HCT116 (cell line): ENCODE results near the gene TOLLIP. TPM values are rescaled to one million over a fixed set of nuclear protein-coding genes. Genes with fewer than 3 reads are reported as not detected.

Experiments used
- ATAC-seq: fragments of 200-7000 bp; cut with Tn5 transposase; 2 replicates; pipeline ENCODE4 v1.9.1; 2020; ENCODE audit warnings: mild to moderate bottlenecking, moderate library complexity
- BruUV-seq: library from RNA; stranded (reverse); fragments of 400-500 nt; replicated peaks from 2 replicates; lab custom pipeline; 2021; lab: Mats Ljungman, UMichigan
- CTCF ChIA-PET: fragments of 300-600 bp; sonication (Branson Sonifier 250); formaldehyde crosslinking; loops from one replicate; lab custom pipeline; 2021; ENCODE audit warnings: antibody characterized with exemption; lab: Charles Lee
- POLR2A ChIA-PET: fragments of 300-600, 350-600 bp; sonication (Branson Sonifier 250); formaldehyde crosslinking; loops from one replicate; lab custom pipeline; 2021; ENCODE audit warnings: antibody characterized with exemption; lab: Charles Lee
- RAD21 ChIA-PET, 2 experiments: fragments of 300-600 bp; sonication (Branson Sonifier 250); formaldehyde crosslinking; loops; one replicate each; lab custom pipeline; 2023; ENCODE audit warnings: low total read pairs in 2 of 2; ENCODE audit not compliant: uncharacterized antibody in 2 of 2, unreplicated experiment in 2 of 2, low non-redundant PET in 1 of 2; lab: Charles Lee
- DNase-seq: peaks from one replicate; pipeline ENCODE4 v3.0.0-alpha.2; 2010; ENCODE audit warnings: low read depth, low spot score
- H2AFZ ChIP-seq: fragments of 200-600 bp; shearing (Covaris generic), sonication (generic); 2 replicates; pipeline ENCODE4 v1.6.1; 2017; ENCODE audit warnings: low read depth, mixed run types, mixed read lengths, antibody characterized with exemption, low read length; ENCODE audit not compliant: poor library complexity, severe bottlenecking
- H3K27ac ChIP-seq: 2 replicates; pipeline ENCODE4 v1.5.1; 2012; ENCODE audit warnings: low read depth, low read length
- H3K27me3 ChIP-seq: fragments of 200-600 bp; sonication (generic); 2 replicates; pipeline ENCODE4 v1.6.1; 2016; ENCODE audit warnings: mixed run types, low read length, mixed read lengths; ENCODE audit not compliant: insufficient read depth
- H3K36me3 ChIP-seq, 2 experiments: fragments of 200-500 bp in 1 of 2; fragments of 200-600 bp in 1 of 2; sonication (Bioruptor generic) in 1 of 2; sonication (generic) in 1 of 2; 2 replicates each; pipeline versions ENCODE4 v1.5.1 to v1.6.1; 2014 to 2016; ENCODE audit warnings: low read length in 2 of 2, inconsistent platforms in 1 of 2, mixed read lengths in 1 of 2, mixed run types in 1 of 2; ENCODE audit not compliant: insufficient read depth in 2 of 2, control insufficient read depth in 1 of 2
- H3K4me1 ChIP-seq, 2 experiments: fragments of 200-600 bp in 1 of 2; sonication (generic) in 1 of 2; 2 replicates each; pipeline versions ENCODE4 v1.5.1 to v1.6.1; 2012 to 2017; ENCODE audit warnings: low read length in 2 of 2, inconsistent platforms in 1 of 2, mild to moderate bottlenecking in 1 of 2, mixed read lengths in 1 of 2, mixed run types in 1 of 2, moderate library complexity in 1 of 2; ENCODE audit not compliant: insufficient read depth in 2 of 2, control insufficient read depth in 1 of 2
- H3K4me2 ChIP-seq: fragments of 200-600 bp; sonication (generic); 2 replicates; pipeline ENCODE4 v1.6.1; 2017; ENCODE audit warnings: mixed run types, low read length, mixed read lengths
- H3K4me3 ChIP-seq, 2 experiments: fragments of 200-600 bp in 1 of 2; sonication (generic) in 1 of 2; replicated peaks in 1 of 2; 2 replicates each; pipeline ENCODE4 v1.5.1; 2011 to 2016; ENCODE audit warnings: low read length in 2 of 2, control low read depth in 1 of 2, low read depth in 1 of 2, mild to moderate bottlenecking in 1 of 2, mixed read lengths in 1 of 2, mixed run types in 1 of 2
- H3K79me2 ChIP-seq: fragments of 200-600 bp; sonication (generic); 2 replicates; pipeline ENCODE4 v1.6.1; 2017; ENCODE audit warnings: mild to moderate bottlenecking, mixed run types, low read length, moderate library complexity, mixed read lengths; ENCODE audit not compliant: insufficient read depth
- H3K9ac ChIP-seq: fragments of 200-600 bp; sonication (generic); 2 replicates; pipeline ENCODE4 v1.6.1; 2016; ENCODE audit warnings: low read length, mixed read lengths
- H3K9me2 ChIP-seq: fragments of 200-600 bp; sonication (generic), shearing (Covaris generic); 2 replicates; pipeline ENCODE4 v1.6.1; 2017; ENCODE audit warnings: mixed run types, mild to moderate bottlenecking, moderate library complexity; ENCODE audit not compliant: insufficient read depth
- H3K9me3 ChIP-seq, 2 experiments: fragments of 200-500 bp in 1 of 2; fragments of 200-600 bp in 1 of 2; sonication (Bioruptor generic) in 1 of 2; sonication (generic) in 1 of 2; 2 replicates each; pipeline ENCODE4 v1.6.1; 2014 to 2017; ENCODE audit warnings: low read length in 2 of 2, mixed read lengths in 2 of 2, inconsistent platforms in 1 of 2, low read depth in 1 of 2, mild to moderate bottlenecking in 1 of 2, mixed run types in 1 of 2, moderate library complexity in 1 of 2; ENCODE audit not compliant: control insufficient read depth in 1 of 2, insufficient read depth in 1 of 2
- H4K20me1 ChIP-seq: fragments of 200-600 bp; sonication (generic), shearing (Covaris generic); 2 replicates; pipeline ENCODE4 v1.6.1; 2017; ENCODE audit warnings: mixed run types, mild to moderate bottlenecking, moderate library complexity; ENCODE audit not compliant: insufficient read depth
- ATF3 ChIP-seq: IDR thresholded peaks from 2 replicates; pipeline ENCODE4 v1.6.1; 2012
- EZH2phosphoT487 ChIP-seq: fragments of 200-600 bp; IDR thresholded peaks from 2 replicates; pipeline ENCODE4 v1.6.1; 2018; ENCODE audit warnings: antibody characterized with exemption, borderline replicate concordance
- POLR2A ChIP-seq: IDR thresholded peaks from 2 replicates; pipeline ENCODE4 v1.7.0; 2011; ENCODE audit warnings: borderline replicate concordance; ENCODE audit not compliant: insufficient read depth, insufficient read length; ENCODE audit errors: extremely low read depth
- REST ChIP-seq: IDR thresholded peaks from 2 replicates; pipeline ENCODE4 v1.6.1; 2012; ENCODE audit warnings: low read depth
- SIN3A ChIP-seq: IDR thresholded peaks from 2 replicates; pipeline ENCODE4 v1.6.1; 2012; ENCODE audit warnings: low read depth
- SRF ChIP-seq: IDR thresholded peaks from 2 replicates; pipeline ENCODE4 v1.6.1; 2012; ENCODE audit warnings: low read depth
- intact Hi-C: fragments of 100-400 bp; cut with micrococcal nuclease; formaldehyde crosslinking; loops from 2 replicates; pipeline ENCODE4 v1.10.0; 2022
- total RNA-seq: library from RNA; stranded (reverse); gene quantifications from one replicate; pipeline ENCODE4 v1.2.1, GENCODE V29; 2021; ENCODE audit not compliant: unreplicated experiment

TOLLIP gene
- total RNA-seq, 1 experiment from 2014 or later = 28.5 TPM

- Histone ChIP-seq H3K4me2 (no peak overlapping the region), H4K20me1 (no peaks in the 10 kb centered on the region), H3K4me1 (no peaks in the 10 kb centered on the region), H3K36me3 (no peaks in the 10 kb centered on the region), H3K79me2 (no peaks in the 10 kb centered on the region), H3K4me3 (no peak overlapping the region), H3K9me2 (no peaks in the 10 kb centered on the region), H3K27ac (no peak overlapping the region), H3K27me3 (no peaks in the 10 kb centered on the region), H2AFZ (no peak overlapping the region), H3K9me3 (no peaks in the 10 kb centered on the region)
- BruUV-seq = no TSS peak
- RAD21 ChIA-PET = no interaction called here
- intact Hi-C loops = no loop called here
- POLR2A ChIA-PET = no interaction called here
- CTCF ChIA-PET = no interaction called here
- DNase-seq (no peak), ATAC-seq (no peak)
- no peak for TF ChIP-seq SIN3A
- no peak for TF ChIP-seq ATF3
- no peak for TF ChIP-seq EZH2phosphoT487
- TF ChIP-seq REST = no peak
- TF ChIP-seq SRF = no peak
- no peak for TF ChIP-seq POLR2A
- TF ChIP-seq, all 23 proteins: peak for 0
- no peak overlapping the region for H3K9ac ChIP-seq
These were observed 40.1 kb upstream of the TOLLIP start for GRCh38 chr11:1349327-1350041.
